Smooth muscle cell (in vitro differentiated cells): Measurements from ENCODE around the gene APOF. TPM values are rescaled to one million over a fixed set of nuclear protein-coding genes. Genes with fewer than 3 reads are reported as not detected.
"Not testable (repeated sequence)": the region's sequence is repeated elsewhere in the genome, so short reads cannot be mapped to it uniquely, and the experiment has no call there.

ENCODE experiments used
- DNase-seq: peaks from one replicate; lab custom pipeline; 2025; ENCODE audit not compliant: unreplicated experiment; lab: John Stamatoyannopoulos, UW
- H2AFZ ChIP-seq: fragments of 200-600 bp; sonication (generic); 2 replicates; pipeline ENCODE4 v1.6.0; 2016; ENCODE audit warnings: antibody characterized with exemption, low read depth, mild to moderate bottlenecking
- H3F3A ChIP-seq: fragments of 200-600 bp; sonication (generic); 2 replicates; pipeline ENCODE4 v1.6.0; 2017; ENCODE audit warnings: antibody characterized with exemption, low read depth
- H3K27ac ChIP-seq: fragments of 200-600 bp; sonication (generic); 2 replicates; pipeline ENCODE4 v1.5.1; 2016; ENCODE audit warnings: low read depth, mild to moderate bottlenecking
- H3K27me3 ChIP-seq: fragments of 200-600 bp; sonication (generic); 2 replicates; pipeline ENCODE4 v1.6.1; 2016; ENCODE audit warnings: low read depth, mild to moderate bottlenecking
- H3K36me3 ChIP-seq: fragments of 200-600 bp; sonication (generic); 2 replicates; pipeline ENCODE4 v1.5.1; 2016; ENCODE audit warnings: low read depth
- H3K4me1 ChIP-seq: fragments of 200-600 bp; sonication (generic); 2 replicates; pipeline ENCODE4 v1.5.1; 2016; ENCODE audit warnings: low read depth
- H3K4me2 ChIP-seq: fragments of 200-600 bp; sonication (generic); 2 replicates; pipeline ENCODE4 v1.6.0; 2016; ENCODE audit warnings: mild to moderate bottlenecking
- H3K4me3 ChIP-seq: fragments of 200-600 bp; sonication (generic); 2 replicates; pipeline ENCODE4 v1.5.1; 2016; ENCODE audit warnings: mild to moderate bottlenecking
- H3K79me2 ChIP-seq: fragments of 200-600 bp; sonication (generic); 2 replicates; pipeline ENCODE4 v1.6.0; 2016; ENCODE audit warnings: low read depth, mild to moderate bottlenecking
- H3K9ac ChIP-seq: fragments of 200-600 bp; sonication (generic); 2 replicates; pipeline ENCODE4 v1.6.0; 2016; ENCODE audit warnings: low read depth
- H3K9me3 ChIP-seq: fragments of 200-600 bp; sonication (generic); replicated peaks from 2 replicates; pipeline ENCODE4 v1.5.1; 2016; ENCODE audit warnings: low read depth
- H4K20me1 ChIP-seq: fragments of 200-600 bp; sonication (generic); 2 replicates; pipeline ENCODE4 v1.6.0; 2016; ENCODE audit warnings: low read depth
- CTCF ChIP-seq: fragments of 200-600 bp; sonication (generic); IDR thresholded peaks from 2 replicates; pipeline ENCODE4 v1.5.1; 2017; ENCODE audit warnings: borderline replicate concordance, mild to moderate bottlenecking, antibody characterized with exemption; ENCODE audit not compliant: insufficient read depth, poor library complexity, severe bottlenecking
- WGBS: methylation state at CpG from one replicate; pipeline ENCODE4 v1.1.7; 2016; ENCODE audit warnings: low lambda C conversion rate; 5-methylcytosine and 5-hydroxymethylcytosine counted together
- polyA plus RNA-seq: library from polyadenylated mRNA; unstranded; fragments of >200 nt; fragmentation: Nextera tagmentation; extraction: Ambion mirVana; gene quantifications from 2 replicates; pipeline ENCODE4 v1.2.1, GENCODE V29; 2016
- total RNA-seq: library from RNA; depleted of rRNA; stranded (reverse); fragments of >200 nt; gene quantifications from 2 replicates; pipeline ENCODE4 v1.2.3, GENCODE V29; 2014

The APOF gene
- total and polyA plus RNA-seq, 2 experiments from 2014 or later, result not detected

GRCh38 chr12:56408799-56409417 is 46.3 kb upstream of the APOF start:
- no peak for TF ChIP-seq CTCF
- Histone ChIP-seq H3K4me1 (no peaks in the 10 kb centered on the region), H3K9me3 (no peaks in the 10 kb centered on the region), H3K9ac (no peak overlapping the region), H2AFZ (no peak overlapping the region), H3F3A (no peaks in the 10 kb centered on the region), H3K4me2 (no peak overlapping the region), H3K27me3 (no peaks in the 10 kb centered on the region), H3K79me2 (no peaks in the 10 kb centered on the region), H3K27ac (no peak overlapping the region), H3K36me3 (no peaks in the 10 kb centered on the region), H3K4me3 (no peak overlapping the region), H4K20me1 (no peaks in the 10 kb centered on the region)
- WGBS, result 87% methylated on average over 5 of the region's 5 CpGs
- no peak for DNase-seq

DNA sequence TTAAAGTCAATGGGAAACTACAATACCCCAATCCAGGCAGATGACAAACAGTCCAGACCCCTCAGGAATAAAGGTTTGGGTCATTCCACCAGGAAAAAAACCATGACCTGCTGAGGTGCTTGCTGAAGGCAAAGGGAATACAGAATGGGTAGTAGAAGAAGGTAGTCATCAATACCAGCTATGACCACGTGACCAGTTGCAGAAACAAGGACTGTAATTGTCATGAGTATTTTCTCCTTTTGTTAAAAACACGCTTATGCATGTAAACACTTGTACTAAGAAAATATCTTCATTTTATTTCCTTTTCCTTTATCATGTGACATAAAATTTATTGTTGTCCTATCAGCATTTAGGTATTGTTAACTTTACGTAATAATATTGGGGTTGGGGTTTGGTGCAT is 41.6 kb upstream of the APOF start:
- H3K36me3 ChIP-seq, H3K79me2 ChIP-seq: not testable (repeated sequence)
- 90% methylated on average over 3 of the region's 3 CpGs for WGBS

GRCh38 chr12:56401612-56402011 is 39.0 kb upstream of the APOF start:
- H2AFZ ChIP-seq, H3K27ac ChIP-seq, H3K9me3 ChIP-seq, H3K79me2 ChIP-seq, H3K4me3 ChIP-seq, H3K4me1 ChIP-seq, H3K27me3 ChIP-seq, H3K4me2 ChIP-seq, H3F3A ChIP-seq, H4K20me1 ChIP-seq, H3K36me3 ChIP-seq, DNase-seq, H3K9ac ChIP-seq: not testable (repeated sequence)

More for the DNA sequence above, 41.6 kb upstream of the APOF start:
- not testable (repeated sequence) for H3K4me1 ChIP-seq, H3K4me2 ChIP-seq, H2AFZ ChIP-seq, DNase-seq, H3F3A ChIP-seq, H3K27ac ChIP-seq, H4K20me1 ChIP-seq, H3K27me3 ChIP-seq, H3K9me3 ChIP-seq, H3K4me3 ChIP-seq, H3K9ac ChIP-seq

DNA sequence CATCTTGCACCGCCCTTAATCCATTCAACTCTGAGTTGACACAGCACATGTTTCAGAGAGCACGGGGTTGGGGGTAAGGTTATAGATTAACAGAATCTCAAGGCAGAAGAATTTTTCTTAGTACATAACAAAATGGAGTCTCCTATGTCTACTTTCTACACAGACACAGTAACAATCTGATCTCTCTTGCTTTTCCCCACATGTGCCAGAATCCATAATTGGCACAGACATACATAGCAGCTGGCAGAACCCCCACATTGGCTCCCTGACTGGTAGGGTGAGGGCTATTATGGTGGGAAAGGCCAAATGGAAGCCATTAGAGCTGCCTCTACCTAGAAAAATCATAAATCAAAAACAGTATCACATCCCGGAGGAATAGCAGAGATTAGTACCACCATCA is 38.5 kb upstream of the APOF start:
- not testable (repeated sequence) for H3K4me2 ChIP-seq, H4K20me1 ChIP-seq, H3K9me3 ChIP-seq, H3K27me3 ChIP-seq, H3K27ac ChIP-seq, H3K9ac ChIP-seq, H3F3A ChIP-seq, H3K79me2 ChIP-seq, H3K36me3 ChIP-seq, H3K4me1 ChIP-seq, H3K4me3 ChIP-seq, H2AFZ ChIP-seq, DNase-seq
- WGBS, result 95% methylated on average over 1 of the region's 3 CpGs

GRCh38 chr12:56399466-56399865 is 36.8 kb upstream of the APOF start:
- not testable (repeated sequence) for H3K9me3 ChIP-seq, H3K27ac ChIP-seq, H4K20me1 ChIP-seq, H3K4me3 ChIP-seq, H3K9ac ChIP-seq, H3K79me2 ChIP-seq, H3K4me1 ChIP-seq, H3K36me3 ChIP-seq, DNase-seq, H3K4me2 ChIP-seq, H3K27me3 ChIP-seq, H2AFZ ChIP-seq, H3F3A ChIP-seq
- 90% methylated on average over 3 of the region's 3 CpGs for WGBS
